TTC549 (cell line): ENCODE results near the gene HTN1.
"Not testable (repeated sequence)": the region's sequence is repeated elsewhere in the genome, so short reads cannot be mapped to it uniquely, and the experiment has no call there.

Experiments
- FAIRE-seq: peaks from 2 replicates; lab custom pipeline; 2012; peaks lifted over from hg19 to GRCh38; lab: Jason Lieb, UNC

HTN1 gene

GRCh38 chr4:70050138-70050537 lies at the start of gene HTN1:
HTN1 (plus strand) TSS chr4:70050438; CDS start chr4:70053077, 2,639 bp downstream.
- FAIRE-seq, result not testable (repeated sequence)

GRCh38 chr4:70000711-70001110 lies 49.5 kb upstream of the HTN1 start:
- no peak for FAIRE-seq

- no peak for FAIRE-seq
These were observed 47.7 kb upstream of the HTN1 start for GRCh38 chr4:70002507-70002906.

GRCh38 chr4:70008771-70009170 lies 41.5 kb upstream of the HTN1 start:
- FAIRE-seq, result no peak

- not testable (repeated sequence) for FAIRE-seq
These were observed 31.2 kb upstream of the HTN1 start for GRCh38 chr4:70019006-70019405.

- FAIRE-seq, result no peak
These were observed 27.0 kb upstream of the HTN1 start for GRCh38 chr4:70023218-70023617.

GRCh38 chr4:70027011-70027410 lies 23.2 kb upstream of the HTN1 start:
- FAIRE-seq, result no peak

- FAIRE-seq, result not testable (repeated sequence)
These were observed 22.1 kb upstream of the HTN1 start, which contains the start of gene HTN3 for GRCh38 chr4:70028159-70028558. HTN3 (plus strand) TSS chr4:70028459; CDS start chr4:70030741, 2,282 bp downstream.

- FAIRE-seq, result not testable (repeated sequence)
These were observed 12.7 kb upstream of the HTN1 start for GRCh38 chr4:70037559-70037958.

GRCh38 chr4:70039928-70040327 lies 10.3 kb upstream of the HTN1 start:
- not testable (repeated sequence) for FAIRE-seq

GRCh38 chr4:70041652-70042286 lies 8.5 kb upstream of the HTN1 start:
- FAIRE-seq, result no peak

- FAIRE-seq, result not testable (repeated sequence)
These were observed 6.3 kb downstream of the HTN1 start for GRCh38 chr4:70056534-70056933.

GRCh38 chr4:70057651-70058050 lies 7.4 kb downstream of the HTN1 start:
- FAIRE-seq, result no peak

GRCh38 chr4:70059149-70059548 lies 8.9 kb downstream of the HTN1 start:
- FAIRE-seq, result no peak

- FAIRE-seq, result no peak
These were observed 11.8 kb downstream of the HTN1 start for GRCh38 chr4:70062000-70062399.

- no peak for FAIRE-seq
These were observed 30.0 kb downstream of the HTN1 start for GRCh38 chr4:70080205-70080604.

- no peak for FAIRE-seq
These were observed 49.0 kb downstream of the HTN1 start for GRCh38 chr4:70099206-70099605.
